Testis (tissue), 2 donors: ENCODE results near the gene ARFGAP3.

Experiments
- CTCF ChIP-seq, 3 experiments: fragments of 450-650 bp in 2 of 3; fragments of 200-600 bp in 1 of 3; sonication (generic) in 1 of 3; IDR thresholded peaks; one replicate each; pipeline ENCODE4 v1.5.1; 2016 to 2019; ENCODE audit warnings: antibody characterized with exemption in 3 of 3, mild to moderate bottlenecking in 2 of 3, moderate library complexity in 1 of 3
- POLR2A ChIP-seq: fragments of 450-650 bp; IDR thresholded peaks from one replicate; pipeline ENCODE4 v1.6.1; 2017; ENCODE audit warnings: antibody characterized with exemption, mild to moderate bottlenecking, moderate library complexity

- TF ChIP-seq CTCF (IDR thresholded peaks at IDR 0.05) (no peak), POLR2A (no peak)
Measured at GRCh38 chr22:42834177-42834949, 22.7 kb downstream of the ARFGAP3 start.
